MM.1S (cell line): ENCODE results near the gene MCM9.

ENCODE experiments used
- DNase-seq: peaks from one replicate; pipeline ENCODE4 v3.0.0-alpha.2; 2015
- H2AFZ ChIP-seq: fragments of 300-600 bp; sonication (generic); 2 replicates; pipeline ENCODE4 v1.6.0; 2016; ENCODE audit warnings: antibody characterized with exemption, low read length
- H3F3A ChIP-seq: fragments of 300-600 bp; sonication (generic); 2 replicates; pipeline ENCODE4 v1.6.1; 2016; ENCODE audit warnings: mild to moderate bottlenecking, antibody characterized with exemption, low read length, moderate library complexity, mixed read lengths; ENCODE audit not compliant: insufficient read depth
- H3K27ac ChIP-seq: fragments of 300-600 bp; sonication (generic); 2 replicates; pipeline ENCODE4 v1.5.1; 2016; ENCODE audit warnings: mild to moderate bottlenecking, low read length
- H3K27me3 ChIP-seq: fragments of 300-600 bp; sonication (generic); replicated peaks from 2 replicates; pipeline ENCODE4 v1.6.0; 2016; ENCODE audit warnings: low read length; ENCODE audit not compliant: insufficient read depth
- H3K36me3 ChIP-seq: fragments of 300-600 bp; sonication (generic); replicated peaks from 2 replicates; pipeline ENCODE4 v1.6.1; 2016; ENCODE audit warnings: mild to moderate bottlenecking, low read length, mixed read lengths; ENCODE audit not compliant: insufficient read depth
- H3K4me1 ChIP-seq: fragments of 300-600 bp; sonication (generic); 2 replicates; pipeline ENCODE4 v1.6.1; 2016; ENCODE audit warnings: low read length, mixed read lengths
- H3K4me2 ChIP-seq: fragments of 300-600 bp; sonication (generic); 2 replicates; pipeline ENCODE4 v1.6.0; 2016; ENCODE audit warnings: low read depth, low read length
- H3K4me3 ChIP-seq: fragments of 300-600 bp; sonication (generic); 2 replicates; pipeline ENCODE4 v1.5.1; 2016; ENCODE audit warnings: low read length, mixed read lengths
- H3K79me2 ChIP-seq: fragments of 300-600 bp; sonication (generic); 2 replicates; pipeline ENCODE4 v1.6.1; 2016; ENCODE audit warnings: mixed run types, low read length, mixed read lengths
- H3K9ac ChIP-seq: fragments of 300-600 bp; sonication (generic); 2 replicates; pipeline ENCODE4 v1.6.1; 2016; ENCODE audit warnings: low read length, mixed read lengths
- H3K9me2 ChIP-seq: fragments of 300-600 bp; sonication (generic); replicated peaks from 2 replicates; pipeline ENCODE4 v1.6.1; 2016; ENCODE audit warnings: mild to moderate bottlenecking, low read length, mixed read lengths; ENCODE audit not compliant: insufficient read depth
- H3K9me3 ChIP-seq: fragments of 300-600 bp; sonication (generic); replicated peaks from 2 replicates; pipeline ENCODE4 v1.6.1; 2016; ENCODE audit warnings: mild to moderate bottlenecking, low read length, mixed read lengths; ENCODE audit not compliant: insufficient read depth
- H4K20me1 ChIP-seq: fragments of 300-600 bp; sonication (generic); 2 replicates; pipeline ENCODE4 v1.6.1; 2016; ENCODE audit warnings: mild to moderate bottlenecking, low read length, moderate library complexity, mixed read lengths; ENCODE audit not compliant: insufficient read depth
- EZH2 ChIP-seq: fragments of 300-600 bp; sonication (generic); optimal IDR thresholded peaks from 2 replicates; pipeline ENCODE3; 2017; ENCODE audit warnings: low read depth, mild to moderate bottlenecking, antibody characterized with exemption, low read length, mixed read lengths
- EZH2phosphoT487 ChIP-seq: fragments of 300-600 bp; sonication (generic); IDR thresholded peaks from 2 replicates; pipeline ENCODE4 v1.6.1; 2018; ENCODE audit warnings: antibody characterized with exemption, low read length
- TF ChIP-seq, protein P1 (sequence below): fragments of 300-600 bp; sonication (generic); IDR thresholded peaks from 2 replicates; pipeline ENCODE4 v1.5.1; 2016; ENCODE audit warnings: antibody characterized with exemption, low read length, mixed read lengths

The MCM9 gene

GRCh38 chr6:118876814-118877213 lies 58.1 kb downstream of the MCM9 start:
- Histone ChIP-seq H3K9me3 (no peaks in the 10 kb centered on the region), H3K4me2 (no peak overlapping the region), H2AFZ (no peak overlapping the region), H3F3A (no peaks in the 10 kb centered on the region), H3K9ac (no peak overlapping the region), H3K27ac (no peak overlapping the region), H3K4me3 (no peak overlapping the region), H3K27me3 (no peaks in the 10 kb centered on the region), H3K9me2 (no peaks in the 10 kb centered on the region), H4K20me1 (no peaks in the 10 kb centered on the region), H3K79me2 (no peaks in the 10 kb centered on the region), H3K36me3 (no peaks in the 10 kb centered on the region), H3K4me1 (no peaks in the 10 kb centered on the region)
- no peak for DNase-seq
- TF ChIP-seq EZH2, result no peak
- no peak for TF ChIP-seq EZH2phosphoT487
- TF ChIP-seq, protein P1, sequence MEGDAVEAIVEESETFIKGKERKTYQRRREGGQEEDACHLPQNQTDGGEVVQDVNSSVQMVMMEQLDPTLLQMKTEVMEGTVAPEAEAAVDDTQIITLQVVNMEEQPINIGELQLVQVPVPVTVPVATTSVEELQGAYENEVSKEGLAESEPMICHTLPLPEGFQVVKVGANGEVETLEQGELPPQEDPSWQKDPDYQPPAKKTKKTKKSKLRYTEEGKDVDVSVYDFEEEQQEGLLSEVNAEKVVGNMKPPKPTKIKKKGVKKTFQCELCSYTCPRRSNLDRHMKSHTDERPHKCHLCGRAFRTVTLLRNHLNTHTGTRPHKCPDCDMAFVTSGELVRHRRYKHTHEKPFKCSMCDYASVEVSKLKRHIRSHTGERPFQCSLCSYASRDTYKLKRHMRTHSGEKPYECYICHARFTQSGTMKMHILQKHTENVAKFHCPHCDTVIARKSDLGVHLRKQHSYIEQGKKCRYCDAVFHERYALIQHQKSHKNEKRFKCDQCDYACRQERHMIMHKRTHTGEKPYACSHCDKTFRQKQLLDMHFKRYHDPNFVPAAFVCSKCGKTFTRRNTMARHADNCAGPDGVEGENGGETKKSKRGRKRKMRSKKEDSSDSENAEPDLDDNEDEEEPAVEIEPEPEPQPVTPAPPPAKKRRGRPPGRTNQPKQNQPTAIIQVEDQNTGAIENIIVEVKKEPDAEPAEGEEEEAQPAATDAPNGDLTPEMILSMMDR, result no peak

GRCh38 chr6:118876198-118876597 lies 58.8 kb downstream of the MCM9 start:
- no peaks in the 10 kb centered on the region for H3K9me3 ChIP-seq
- no peaks in the 10 kb centered on the region for H3K79me2 ChIP-seq
- no peaks in the 10 kb centered on the region for H3K4me1 ChIP-seq
- DNase-seq, result no peak
- H3K9ac ChIP-seq, result no peak overlapping the region
- H3K9me2 ChIP-seq, result no peaks in the 10 kb centered on the region
- no peak overlapping the region for H3K27ac ChIP-seq
- no peak overlapping the region for H2AFZ ChIP-seq
- no peaks in the 10 kb centered on the region for H3K36me3 ChIP-seq
- H3F3A ChIP-seq, result no peaks in the 10 kb centered on the region
- TF ChIP-seq, protein P1, result no peak
- TF ChIP-seq EZH2 (no peak), EZH2phosphoT487 (no peak)
- H4K20me1 ChIP-seq, result no peaks in the 10 kb centered on the region
- H3K4me3 ChIP-seq, result no peak overlapping the region
- no peaks in the 10 kb centered on the region for H3K27me3 ChIP-seq
- H3K4me2 ChIP-seq, result no peak overlapping the region

GRCh38 chr6:118875672-118876071 lies 59.3 kb downstream of the MCM9 start:
- H3K4me2 ChIP-seq, result no peak overlapping the region
- no peaks in the 10 kb centered on the region for H3K79me2 ChIP-seq
- H3K4me3 ChIP-seq, result no peak overlapping the region
- no peaks in the 10 kb centered on the region for H3K9me2 ChIP-seq
- H3K27ac ChIP-seq, result no peak overlapping the region
- H3K9me3 ChIP-seq, result no peaks in the 10 kb centered on the region
- DNase-seq, result no peak
- no peak overlapping the region for H3K9ac ChIP-seq
- H4K20me1 ChIP-seq, result no peaks in the 10 kb centered on the region
- TF ChIP-seq EZH2phosphoT487 (no peak), EZH2 (no peak)
- TF ChIP-seq, protein P1, result no peak
- no peaks in the 10 kb centered on the region for H3F3A ChIP-seq
- H3K36me3 ChIP-seq, result no peaks in the 10 kb centered on the region
- H3K4me1 ChIP-seq, result no peaks in the 10 kb centered on the region
- H3K27me3 ChIP-seq, result no peaks in the 10 kb centered on the region
- no peak overlapping the region for H2AFZ ChIP-seq

DNA sequence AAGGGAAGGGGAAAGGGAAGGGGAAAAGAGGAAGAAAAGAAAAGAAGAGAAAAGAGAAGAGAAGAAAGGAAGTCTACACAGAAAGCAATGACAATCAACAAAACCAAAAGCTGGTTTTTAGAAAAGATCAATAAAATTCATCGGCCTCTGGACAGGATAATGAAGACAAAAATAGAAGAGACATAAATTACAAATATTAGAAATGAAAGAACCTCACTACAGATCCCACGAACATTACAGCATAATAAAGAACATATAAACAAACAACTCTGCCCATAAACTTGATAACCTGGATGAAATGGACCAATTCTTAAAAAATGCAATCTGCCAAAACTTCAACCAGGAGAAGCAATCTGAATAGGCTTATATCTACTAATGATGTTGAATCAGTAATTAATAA lies 61.7 kb downstream of the MCM9 start:
- Histone ChIP-seq H3K4me2 (no peak overlapping the region), H3K4me3 (no peak overlapping the region)

More for the DNA sequence above, 61.7 kb downstream of the MCM9 start:
- Histone ChIP-seq H3K36me3 (no peaks in the 10 kb centered on the region), H3K9ac (no peak overlapping the region), H3K4me1 (no peaks in the 10 kb centered on the region), H3F3A (no peaks in the 10 kb centered on the region), H3K27me3 (no peaks in the 10 kb centered on the region), H4K20me1 (no peaks in the 10 kb centered on the region), H2AFZ (no peak overlapping the region), H3K79me2 (no peaks in the 10 kb centered on the region), H3K9me2 (no peaks in the 10 kb centered on the region), H3K9me3 (no peaks in the 10 kb centered on the region), H3K27ac (no peak overlapping the region)
- no peak for TF ChIP-seq EZH2
- TF ChIP-seq EZH2phosphoT487, result no peak
- TF ChIP-seq, protein P1, result no peak
- no peak for DNase-seq
